HepG2 (cell line): ENCODE measurements around the gene TLE2. TPM values are rescaled to one million over a fixed set of nuclear protein-coding genes. Genes with fewer than 3 reads are reported as not detected.

Source experiments
- HDAC1 ChIP-seq: sonication (generic); formaldehyde crosslinking; IDR thresholded peaks from 2 replicates; pipeline ENCODE4 v1.5.1; 2020; ENCODE audit warnings: mild to moderate bottlenecking, missing genetic modification reagents
- HNRNPLL ChIP-seq: fragments of 200-400 bp; formaldehyde crosslinking; IDR thresholded peaks from 2 replicates; pipeline ENCODE4 v1.6.1; 2017; ENCODE audit warnings: mild to moderate bottlenecking, low read depth, low read length; ENCODE audit not compliant: poor library complexity, severe bottlenecking
- ISX ChIP-seq: sonication (generic); formaldehyde crosslinking; conservative IDR thresholded peaks from 2 replicates; pipeline ENCODE4 v1.5.0; 2020; ENCODE audit warnings: missing genetic modification reagents
- KDM5B ChIP-seq: sonication (generic); formaldehyde crosslinking; IDR thresholded peaks from 2 replicates; pipeline ENCODE4 v1.4.0; 2020; ENCODE audit warnings: missing genetic modification reagents, mild to moderate bottlenecking, borderline replicate concordance
- KLF15 ChIP-seq: sonication (generic); formaldehyde crosslinking; IDR thresholded peaks from 2 replicates; pipeline ENCODE4 v1.8.1; 2023; ENCODE audit warnings: borderline replicate concordance, mild to moderate bottlenecking, inconsistent platforms, missing genetic modification reagents, mixed read lengths
- KMT2A ChIP-seq: sonication (generic); formaldehyde crosslinking; IDR thresholded peaks from 2 replicates; pipeline ENCODE4 v1.4.0; 2020; ENCODE audit warnings: missing genetic modification reagents
- KMT2B ChIP-seq: IDR thresholded peaks from 2 replicates; pipeline ENCODE4 v1.6.1; 2016; ENCODE audit warnings: missing genetic modification reagents, missing compliant biosample characterization
- MIXL1 ChIP-seq: IDR thresholded peaks from 2 replicates; pipeline ENCODE4 v1.6.1; 2016
- MXI1 ChIP-seq: IDR thresholded peaks from 3 replicates; pipeline ENCODE4 v1.6.1; 2012; ENCODE audit warnings: low read depth, low read length, inconsistent platforms, borderline replicate concordance
- NKX3-1 ChIP-seq: sonication (generic); formaldehyde crosslinking; IDR thresholded peaks from 2 replicates; pipeline ENCODE4 v1.5.0; 2020; ENCODE audit warnings: missing genetic modification reagents
- POLR2A ChIP-seq, 2 experiments: IDR thresholded peaks; 2 replicates each; pipeline ENCODE4 v1.6.1; 2011; ENCODE audit warnings: low read depth in 2 of 2, low read length in 2 of 2, mild to moderate bottlenecking in 1 of 2, moderate library complexity in 1 of 2; ENCODE audit not compliant: insufficient read depth in 1 of 2
- SATB2 ChIP-seq: sonication (generic); formaldehyde crosslinking; IDR thresholded peaks from 2 replicates; pipeline ENCODE4 v1.5.0; 2020; ENCODE audit warnings: missing genetic modification reagents
- SIN3A ChIP-seq: IDR thresholded peaks from 2 replicates; pipeline ENCODE4 v1.6.1; 2011; ENCODE audit warnings: low read depth, mild to moderate bottlenecking, control low read depth, low read length, borderline replicate concordance
- SMAD9 ChIP-seq: sonication (generic); formaldehyde crosslinking; IDR thresholded peaks from 2 replicates; pipeline ENCODE4 v1.5.1; 2020; ENCODE audit warnings: mild to moderate bottlenecking, missing genetic modification reagents
- TAF15 ChIP-seq: fragments of 200-400 bp; formaldehyde crosslinking; IDR thresholded peaks from one replicate; pipeline ENCODE4 v1.6.1; 2018; ENCODE audit warnings: mild to moderate bottlenecking, low read depth, low read length; ENCODE audit not compliant: poor library complexity, severe bottlenecking
- TRIM24 ChIP-seq: sonication (generic); formaldehyde crosslinking; IDR thresholded peaks from 2 replicates; pipeline ENCODE4 v1.8.0; 2022; ENCODE audit warnings: mild to moderate bottlenecking, missing genetic modification reagents
- ZFP1 ChIP-seq: IDR thresholded peaks from 2 replicates; pipeline ENCODE4 v1.6.1; 2016
- ZNF224 ChIP-seq: sonication (generic); formaldehyde crosslinking; IDR thresholded peaks from 2 replicates; pipeline ENCODE4 v1.5.0; 2020; ENCODE audit warnings: mild to moderate bottlenecking, missing genetic modification reagents
- ZNF296 ChIP-seq: sonication (generic); formaldehyde crosslinking; conservative IDR thresholded peaks from 2 replicates; pipeline ENCODE4 v1.5.0; 2020; ENCODE audit warnings: mild to moderate bottlenecking, missing genetic modification reagents
- ZNF30 ChIP-seq: sonication (generic); formaldehyde crosslinking; IDR thresholded peaks from 2 replicates; pipeline ENCODE4 v1.5.0; 2020; ENCODE audit warnings: mild to moderate bottlenecking, missing genetic modification reagents
- ZNF335 ChIP-seq: sonication (generic); formaldehyde crosslinking; IDR thresholded peaks from 2 replicates; pipeline ENCODE4 v1.4.0; 2020; ENCODE audit warnings: missing genetic modification reagents
- ZNF343 ChIP-seq: sonication (generic); formaldehyde crosslinking; IDR thresholded peaks from 2 replicates; pipeline ENCODE4 v1.4.0; 2020; ENCODE audit warnings: mild to moderate bottlenecking, missing genetic modification reagents
- ZNF468 ChIP-seq: sonication (generic); formaldehyde crosslinking; IDR thresholded peaks from 2 replicates; pipeline ENCODE4 v1.8.0; 2022; ENCODE audit warnings: mild to moderate bottlenecking, moderate library complexity, missing genetic modification reagents
- ZNF496 ChIP-seq: sonication (generic); formaldehyde crosslinking; IDR thresholded peaks from 2 replicates; pipeline ENCODE4 v1.8.1; 2023; ENCODE audit warnings: mild to moderate bottlenecking, moderate library complexity, missing genetic modification reagents; ENCODE audit not compliant: insufficient replicate concordance
- ZNF552 ChIP-seq: sonication (generic); formaldehyde crosslinking; IDR thresholded peaks from 2 replicates; pipeline ENCODE4 v1.9.0; 2022; ENCODE audit warnings: missing genetic modification reagents, mild to moderate bottlenecking, borderline replicate concordance
- ZNF598 ChIP-seq: sonication (generic); formaldehyde crosslinking; IDR thresholded peaks from 2 replicates; pipeline ENCODE4 v1.5.1; 2020; ENCODE audit warnings: mild to moderate bottlenecking, missing genetic modification reagents, borderline replicate concordance
- ZNF816 ChIP-seq: sonication (generic); formaldehyde crosslinking; IDR thresholded peaks from 2 replicates; pipeline ENCODE4 v1.8.0; 2022; ENCODE audit warnings: missing genetic modification reagents, mild to moderate bottlenecking, borderline replicate concordance
- polyA plus RNA-seq, 8 experiments: library from polyadenylated mRNA; depleted of rRNA in 3 of 8; stranded (reverse) in 7 of 8; unstranded in 1 of 8; fragments of >200 nt; fragmentation: Illumina TruSeq in 4 of 8; extraction: Trizol in 4 of 8; gene quantifications; 2 replicates each; pipeline versions ENCODE4 v1.2.1 to v1.2.3, GENCODE V29; 2011 to 2016; ENCODE audit warnings: low read depth in 4 of 8, missing spikeins in 1 of 8, mixed read lengths in 1 of 8; ENCODE audit not compliant: insufficient read depth in 1 of 8
- total RNA-seq, 5 experiments: library from RNA; depleted of rRNA; stranded (reverse); fragments of >200 nt; fragmentation: Illumina TruSeq; extraction: Trizol; gene quantifications; 2 replicates each; pipeline ENCODE4 v1.2.3, GENCODE V29; 2016; ENCODE audit warnings: low read depth in 1 of 5
- TF ChIP-seq, protein P1 (sequence below): sonication (generic); formaldehyde crosslinking; IDR thresholded peaks from 2 replicates; pipeline ENCODE4 v1.4.0; 2020; ENCODE audit warnings: low read depth, mild to moderate bottlenecking, missing genetic modification reagents
- TF ChIP-seq, protein P2 (sequence below): sonication (generic); formaldehyde crosslinking; IDR thresholded peaks from 2 replicates; pipeline ENCODE4 v1.5.0; 2020; ENCODE audit warnings: missing genetic modification reagents
- TF ChIP-seq, protein P3 (sequence below): sonication (generic); IDR thresholded peaks from 2 replicates; pipeline ENCODE4 v1.6.1; 2016; ENCODE audit warnings: low read depth, borderline replicate concordance

The TLE2 gene
- total and polyA plus RNA-seq, 2 of the 13 experiments (the other 11 are each of a cell fraction or from before 2014, with no cell fraction given): 0.07 to 0.81 TPM

DNA sequence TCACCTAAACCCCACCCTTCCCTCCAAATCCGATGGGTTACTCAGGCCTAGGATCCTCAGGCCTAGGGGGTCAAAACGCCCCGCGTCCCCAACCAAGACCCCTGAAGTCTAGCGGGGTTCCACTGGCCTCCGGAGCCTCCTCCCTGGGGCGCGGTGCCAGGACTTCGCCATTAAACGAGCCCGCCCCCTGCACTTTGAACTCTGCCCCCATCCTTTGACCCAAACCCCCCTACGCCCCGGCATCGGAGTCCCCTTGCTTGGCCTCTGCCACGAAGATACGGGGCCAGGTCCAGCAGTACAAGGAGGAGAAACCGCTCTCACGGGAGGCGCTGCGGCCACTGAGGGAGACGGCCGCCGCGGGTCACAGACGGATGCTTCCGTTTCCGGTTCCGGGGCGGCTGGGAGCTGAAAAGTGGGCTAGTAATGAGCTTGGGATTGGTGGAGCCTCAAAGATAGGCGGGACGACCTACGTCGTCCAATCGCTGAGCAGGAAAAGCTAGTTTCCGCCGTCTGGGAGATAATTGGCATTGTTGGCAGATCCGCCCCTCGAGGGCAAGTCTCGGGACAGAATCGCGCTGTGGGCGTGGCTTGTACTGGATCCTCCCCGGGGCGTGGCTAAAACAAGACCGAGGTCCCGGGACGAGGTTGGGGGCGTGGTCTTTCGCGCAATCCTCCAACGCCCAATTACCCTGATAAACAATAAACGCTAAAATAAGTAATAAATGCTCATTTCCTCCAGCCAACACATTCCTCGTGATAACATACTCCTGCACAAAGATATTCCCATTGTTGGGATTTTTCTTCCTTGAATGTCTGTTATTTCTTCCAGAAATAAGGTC lies 78.6 kb downstream of the TLE2 start (continued):
- peak; percentile 58 for TF ChIP-seq HNRNPLL
- 0 out of 2 replicates have a peak, but pooled peaks have one; percentile 45 for TF ChIP-seq ZFP1 (CRISPR knock-in tag)
- TF ChIP-seq ZNF552 (CRISPR knock-in tag): no peak; the same call in 1 of the 2 replicates
- no peak for TF ChIP-seq SMAD9 (CRISPR knock-in tag)
- no peak for TF ChIP-seq ZNF468 (CRISPR knock-in tag)
- no peak for TF ChIP-seq ZNF816 (CRISPR knock-in tag)
- TF ChIP-seq SIN3A: no peak; the same call in 1 of the 2 replicates
- peak; percentile 88 for TF ChIP-seq HDAC1 (CRISPR knock-in tag)
- TF ChIP-seq TAF15: peak; percentile 67
- TF ChIP-seq ZNF224 (CRISPR knock-in tag): no peak
- peak; percentile 69; the same call in 1 of the 2 replicates for TF ChIP-seq ZNF343
- TF ChIP-seq MXI1: peak; percentile 79; the same call in 1 of the 3 replicates
- TF ChIP-seq, protein P1, sequence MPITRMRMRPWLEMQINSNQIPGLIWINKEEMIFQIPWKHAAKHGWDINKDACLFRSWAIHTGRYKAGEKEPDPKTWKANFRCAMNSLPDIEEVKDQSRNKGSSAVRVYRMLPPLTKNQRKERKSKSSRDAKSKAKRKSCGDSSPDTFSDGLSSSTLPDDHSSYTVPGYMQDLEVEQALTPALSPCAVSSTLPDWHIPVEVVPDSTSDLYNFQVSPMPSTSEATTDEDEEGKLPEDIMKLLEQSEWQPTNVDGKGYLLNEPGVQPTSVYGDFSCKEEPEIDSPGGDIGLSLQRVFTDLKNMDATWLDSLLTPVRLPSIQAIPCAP (CRISPR knock-in tag): 0 out of 2 replicates have a peak, but pooled peaks have one; percentile 28
- TF ChIP-seq KMT2A (CRISPR knock-in tag): no peak
- peak; percentile 91 for TF ChIP-seq POLR2A (IDR thresholded peaks at IDR 0.05; ENCODE audit: insufficient read depth in 1 of 2, low read depth in 2 of 2, low read length in 2 of 2)
- TF ChIP-seq ZNF496 (CRISPR knock-in tag): no peak
- peak; percentile 61; the same call in 1 of the 2 replicates for TF ChIP-seq KDM5B (CRISPR knock-in tag)
- TF ChIP-seq, protein P2, sequence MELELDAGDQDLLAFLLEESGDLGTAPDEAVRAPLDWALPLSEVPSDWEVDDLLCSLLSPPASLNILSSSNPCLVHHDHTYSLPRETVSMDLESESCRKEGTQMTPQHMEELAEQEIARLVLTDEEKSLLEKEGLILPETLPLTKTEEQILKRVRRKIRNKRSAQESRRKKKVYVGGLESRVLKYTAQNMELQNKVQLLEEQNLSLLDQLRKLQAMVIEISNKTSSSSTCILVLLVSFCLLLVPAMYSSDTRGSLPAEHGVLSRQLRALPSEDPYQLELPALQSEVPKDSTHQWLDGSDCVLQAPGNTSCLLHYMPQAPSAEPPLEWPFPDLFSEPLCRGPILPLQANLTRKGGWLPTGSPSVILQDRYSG: 0 out of 2 replicates have a peak, but pooled peaks have one; percentile 53
- no peak for TF ChIP-seq ISX
- no peak for TF ChIP-seq ZNF296 (CRISPR knock-in tag)
- peak; percentile 40; the same call in 1 of the 2 replicates for TF ChIP-seq MIXL1 (CRISPR knock-in tag)
- TF ChIP-seq, protein P3, sequence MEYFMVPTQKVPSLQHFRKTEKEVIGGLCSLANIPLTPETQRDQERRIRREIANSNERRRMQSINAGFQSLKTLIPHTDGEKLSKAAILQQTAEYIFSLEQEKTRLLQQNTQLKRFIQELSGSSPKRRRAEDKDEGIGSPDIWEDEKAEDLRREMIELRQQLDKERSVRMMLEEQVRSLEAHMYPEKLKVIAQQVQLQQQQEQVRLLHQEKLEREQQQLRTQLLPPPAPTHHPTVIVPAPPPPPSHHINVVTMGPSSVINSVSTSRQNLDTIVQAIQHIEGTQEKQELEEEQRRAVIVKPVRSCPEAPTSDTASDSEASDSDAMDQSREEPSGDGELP: peak; percentile 21; the same call in 1 of the 2 replicates
- TF ChIP-seq NKX3-1: no peak
- TF ChIP-seq KLF15 (CRISPR knock-in tag): peak; percentile 75; the same call in 1 of the 2 replicates
- TF ChIP-seq ZNF30 (CRISPR knock-in tag): no peak
- no peak for TF ChIP-seq TRIM24 (CRISPR knock-in tag)
- 0 out of 2 replicates have a peak, but pooled peaks have one; percentile 51 for TF ChIP-seq ZNF598 (CRISPR knock-in tag)
- no peak for TF ChIP-seq KMT2B (CRISPR knock-in tag)
- 0 out of 2 replicates have a peak, but pooled peaks have one; percentile 48 for TF ChIP-seq SATB2
- TF ChIP-seq ZNF335: 0 out of 2 replicates have a peak, but pooled peaks have one; percentile 40
